Renal cortical epithelial cell (primary cell): ENCODE results near the gene GPRASP3. TPM values are rescaled to one million over a fixed set of nuclear protein-coding genes. Genes with fewer than 3 reads are reported as not detected.
A peak's percentile ranks its signal among the peaks of the same experiment; 100 is the strongest.
"Not testable (repeated sequence)": the region's sequence is repeated elsewhere in the genome, so short reads cannot be mapped to it uniquely, and the experiment has no call there.

ENCODE experiments used
- DNase-seq: peaks from one replicate; pipeline ENCODE4 v3.0.0-alpha.2; 2011; ENCODE audit warnings: low read depth
- total RNA-seq: library from RNA; depleted of rRNA; stranded (reverse); fragments of >200 nt; gene quantifications from 2 replicates; pipeline ENCODE4 v1.2.3, GENCODE V29; 2014

GPRASP3 gene
- total RNA-seq = 0.87 and 4.8 TPM in 2 replicates

GRCh38 chrX:102720237-102721168 lies at the start of gene GPRASP3:
Gene GPRASP3 (plus strand): TSS chrX:102720743. CDS start chrX:102748996, 28,253 bp downstream.
- DNase-seq = peak; percentile 49

DNA sequence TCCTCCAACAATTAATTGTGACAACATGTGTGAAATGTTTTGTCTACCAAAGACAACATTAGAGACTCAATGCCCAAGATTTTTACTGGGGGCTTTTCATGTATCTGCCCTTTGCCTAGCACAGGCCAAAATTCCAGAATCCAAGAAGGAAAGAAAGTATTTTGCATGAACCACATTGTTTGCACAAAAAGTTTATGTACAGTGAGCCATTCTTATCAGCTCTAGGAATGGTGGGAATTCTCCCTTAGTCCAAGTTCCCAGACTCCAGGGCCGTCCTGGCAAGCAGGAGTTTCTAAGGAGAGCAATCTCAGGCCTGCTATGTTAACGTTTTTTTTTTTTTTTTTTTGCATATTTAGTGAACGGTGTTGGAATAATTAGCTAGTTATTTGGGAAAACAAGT lies 47.7 kb upstream of the GPRASP3 start:
- DNase-seq = no peak

DNA sequence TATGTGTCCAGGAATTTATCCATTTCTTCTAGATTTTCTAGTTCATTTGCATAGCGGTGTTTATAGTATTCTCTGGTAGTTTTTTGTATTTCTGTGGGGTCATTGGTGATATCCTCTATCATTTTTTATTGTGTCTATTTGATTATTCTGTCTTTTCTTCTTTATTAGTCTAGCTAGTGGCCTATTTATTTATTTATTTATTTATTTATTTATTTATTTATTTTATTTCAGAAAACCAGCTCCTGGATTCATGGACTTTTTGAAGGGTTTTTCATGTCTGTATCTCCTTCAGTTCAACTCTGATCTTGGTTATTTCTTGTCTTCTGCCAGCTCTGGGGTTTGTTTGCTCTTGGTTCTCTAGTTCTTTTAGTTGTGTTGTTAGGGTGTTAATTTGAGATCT lies 43.1 kb upstream of the GPRASP3 start:
- not testable (repeated sequence) for DNase-seq

- DNase-seq = no peak
Measured at GRCh38 chrX:102684772-102685520, 35.6 kb upstream of the GPRASP3 start.

GRCh38 chrX:102694749-102695148 lies 25.8 kb upstream of the GPRASP3 start:
- DNase-seq = no peak

- no peak for DNase-seq
Measured at GRCh38 chrX:102696306-102696705, 24.2 kb upstream of the GPRASP3 start.

GRCh38 chrX:102697494-102697893 lies 23.0 kb upstream of the GPRASP3 start:
- no peak for DNase-seq

GRCh38 chrX:102708900-102709299 lies 11.6 kb upstream of the GPRASP3 start:
- no peak for DNase-seq

DNA sequence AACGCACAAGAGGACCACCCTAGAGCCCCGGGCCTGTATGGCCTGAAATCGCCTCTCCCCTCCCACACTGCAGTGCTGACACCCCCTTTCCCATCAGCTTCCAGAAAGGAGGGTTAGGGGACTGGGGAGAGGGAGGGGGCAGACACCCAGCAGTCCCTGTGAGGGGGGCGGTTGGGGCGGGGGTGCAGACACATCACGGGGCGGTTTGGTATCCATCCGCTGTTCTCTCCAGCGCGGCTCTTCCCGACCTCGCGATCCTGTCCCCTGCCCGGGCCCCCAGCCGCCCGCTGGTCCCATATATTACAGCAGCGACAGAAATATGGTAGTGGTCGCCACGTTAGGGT lies 8.7 kb upstream of the GPRASP3 start:
- no peak for DNase-seq

DNA sequence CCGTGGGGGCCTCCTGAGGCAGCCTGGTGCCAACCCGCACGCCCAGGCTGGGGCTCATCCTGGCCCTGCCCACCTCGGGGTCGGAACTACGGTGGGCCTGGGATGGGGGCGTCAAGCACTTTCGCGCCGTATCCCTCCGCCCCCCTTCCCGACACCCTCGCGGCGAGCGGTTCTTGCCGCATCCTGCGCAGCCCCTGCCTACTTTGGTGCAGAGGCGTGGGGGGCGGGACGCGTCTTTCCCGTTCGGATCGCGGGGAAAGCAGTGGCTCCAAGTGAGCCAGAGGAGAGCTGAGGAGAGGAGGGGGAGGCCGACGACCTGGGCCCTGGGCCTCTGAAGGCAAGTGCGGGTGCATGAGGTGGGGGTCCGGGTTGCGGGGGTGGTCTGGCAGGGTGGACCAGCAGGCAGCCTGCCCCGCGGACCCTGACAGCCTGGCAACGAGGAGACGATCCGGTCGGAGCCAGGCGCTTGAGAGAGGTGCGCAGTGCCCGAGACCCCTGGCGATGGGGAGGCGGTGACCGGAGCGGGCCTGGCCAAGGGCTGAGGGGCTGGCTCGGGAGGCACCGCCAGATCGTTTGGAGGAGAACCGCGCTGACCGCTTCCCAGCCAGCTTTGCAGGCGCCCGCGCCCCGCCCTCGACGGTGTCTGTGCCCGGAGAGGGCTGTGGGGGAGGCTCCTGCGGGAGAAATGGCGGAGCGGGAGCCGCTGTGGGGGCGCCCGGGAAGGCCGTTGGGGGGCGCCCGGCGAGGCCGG lies 8.2 kb upstream of the GPRASP3 start, which contains the start of gene GPRASP2:
GPRASP2 (plus strand) TSS at position 233 of the 751 bp plus-strand sequence. CDS start 2,422 bp downstream, outside the sequence.
- no peak for DNase-seq

DNA sequence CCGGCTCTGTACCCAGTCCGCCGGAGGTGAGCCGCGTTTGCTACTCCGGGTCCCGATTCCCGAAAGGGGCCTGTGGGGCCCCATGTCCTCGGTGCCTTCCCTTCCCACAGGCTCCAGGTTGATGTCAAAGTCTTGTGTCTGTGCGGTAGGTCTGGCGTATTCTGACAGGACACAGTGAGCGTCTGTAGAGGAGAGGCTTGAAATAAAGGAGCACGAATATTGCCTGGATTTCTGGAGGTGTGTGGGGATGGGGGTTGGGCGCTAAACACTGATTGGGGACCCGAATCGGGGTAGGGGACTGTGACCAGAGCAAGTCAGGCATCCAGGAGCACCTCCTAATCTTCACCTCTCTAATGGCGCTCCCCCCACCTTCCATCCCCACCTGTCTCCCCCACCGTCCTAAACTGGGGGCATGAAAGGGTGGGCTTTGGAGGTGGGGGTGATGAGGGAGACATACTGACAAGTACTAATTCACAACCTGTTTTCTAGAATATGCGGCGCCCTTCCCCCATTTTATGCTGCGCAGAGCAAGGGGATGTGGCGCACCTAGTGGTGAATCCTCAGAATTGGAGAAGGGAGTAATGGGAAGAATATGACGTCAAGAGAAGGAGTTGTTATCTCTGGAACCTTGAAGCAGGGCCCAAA lies 7.4 kb upstream of the GPRASP3 start:
- DNase-seq = peak; percentile 28

GRCh38 chrX:102714994-102715393 lies 5.5 kb upstream of the GPRASP3 start:
- no peak for DNase-seq

- DNase-seq = no peak
Measured at GRCh38 chrX:102715967-102716366, 4.6 kb upstream of the GPRASP3 start.

- DNase-seq = not testable (repeated sequence)
Measured at GRCh38 chrX:102721169-102721506, 595 bp downstream of the GPRASP3 start.

GRCh38 chrX:102723456-102723855 lies 2.9 kb downstream of the GPRASP3 start:
- DNase-seq = no peak

GRCh38 chrX:102727761-102728160 lies 7.2 kb downstream of the GPRASP3 start:
- DNase-seq = no peak

DNA sequence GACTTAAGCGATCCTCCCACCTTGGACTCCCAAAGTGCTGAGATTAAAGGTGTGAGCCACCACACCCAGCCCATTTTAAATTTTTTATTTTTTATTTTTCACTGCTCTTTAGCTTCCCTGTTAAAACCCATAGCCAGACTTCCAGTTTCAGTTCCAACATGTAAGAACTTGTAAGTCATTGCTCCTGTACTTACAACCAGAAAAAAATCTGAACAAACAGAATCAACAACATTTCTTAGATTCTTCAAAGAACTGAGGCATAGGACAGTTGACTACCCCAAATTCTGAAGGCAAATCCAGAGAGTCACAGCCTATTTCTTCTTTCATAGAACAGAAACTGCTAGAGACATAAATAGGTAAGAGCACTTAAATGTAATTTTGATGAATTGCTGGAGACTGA lies 8.1 kb downstream of the GPRASP3 start:
- no peak for DNase-seq

- DNase-seq = no peak
Measured at GRCh38 chrX:102739657-102740056, 19.1 kb downstream of the GPRASP3 start.

DNA sequence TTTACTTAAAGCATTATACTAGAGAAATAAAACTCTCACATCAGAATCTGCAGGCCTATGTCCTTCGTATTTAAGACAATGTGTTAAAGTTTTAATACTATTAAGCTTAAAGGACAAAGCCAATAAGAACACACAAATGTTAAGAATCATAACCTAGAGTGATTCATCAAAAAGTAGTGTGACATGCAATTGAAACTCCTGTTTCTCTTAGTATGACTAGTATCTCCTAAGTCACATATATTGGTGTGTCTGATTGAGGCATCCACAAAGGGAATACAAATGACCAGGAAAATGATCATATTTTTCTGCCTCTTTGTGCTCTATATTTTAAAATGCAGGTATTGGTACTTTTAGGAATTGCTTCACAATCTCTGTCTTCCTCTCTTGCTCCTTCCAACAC lies 23.8 kb downstream of the GPRASP3 start:
- DNase-seq = no peak

DNA sequence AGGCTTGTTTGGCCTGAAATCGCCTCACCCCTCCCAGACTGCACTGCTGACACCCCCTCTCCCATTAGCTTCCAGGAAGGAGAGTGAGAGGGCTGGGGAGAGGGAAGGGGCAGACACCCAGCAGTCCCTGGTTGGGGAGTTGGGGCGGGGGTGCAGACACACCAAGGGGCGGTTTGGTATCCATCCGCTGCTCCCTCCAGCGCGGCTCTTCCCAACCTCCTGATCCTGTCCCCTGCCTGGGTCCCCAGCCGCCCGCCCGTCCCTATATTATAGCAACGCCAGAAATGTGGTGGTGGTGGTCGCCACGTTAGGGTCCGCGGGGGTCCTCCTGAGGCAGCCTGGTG lies 24.9 kb downstream of the GPRASP3 start:
- DNase-seq = no peak

DNA sequence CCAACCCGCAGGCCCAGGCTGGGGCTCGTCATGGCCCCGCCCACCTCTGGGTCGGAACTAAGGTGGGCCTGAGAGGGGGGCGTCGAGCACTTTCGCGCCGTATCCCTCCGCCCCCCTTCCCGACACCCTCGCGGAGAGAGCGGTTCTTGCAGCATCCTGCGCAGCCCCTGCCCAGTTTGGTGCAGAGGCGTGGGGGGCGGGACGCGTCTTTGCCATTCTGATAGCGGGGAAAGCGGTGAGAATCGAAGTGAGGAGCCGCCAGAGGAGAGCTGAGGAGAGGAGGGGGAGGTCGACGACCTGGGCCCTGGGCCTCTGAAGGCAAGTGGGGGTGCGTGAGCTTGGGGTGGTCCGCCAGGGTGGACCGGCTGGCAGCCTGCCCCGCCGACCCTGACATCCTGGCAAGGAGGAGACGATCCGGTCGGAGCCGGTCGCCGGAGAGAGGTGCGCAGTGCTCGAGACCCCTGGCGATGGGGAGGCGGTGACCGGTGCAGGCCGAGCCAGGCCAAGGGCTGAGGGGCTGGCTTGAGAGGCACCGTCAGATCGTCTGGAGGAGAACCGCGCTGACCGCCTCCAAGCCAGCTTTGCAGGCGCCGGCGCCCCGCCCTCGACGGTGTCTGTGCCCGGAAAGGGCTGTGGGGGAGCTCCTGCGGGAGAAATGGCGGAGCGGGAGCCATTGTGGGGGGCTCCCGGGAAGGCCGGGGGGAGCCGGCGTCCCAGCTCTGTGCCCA lies 25.5 kb downstream of the GPRASP3 start:
- DNase-seq = no peak
